Panc1 (cell line): ENCODE measurements around the gene EML5. TPM values are rescaled to one million over a fixed set of nuclear protein-coding genes. Genes with fewer than 3 reads are reported as not detected.

ENCODE experiments used
- ATAC-seq: fragments of 200-7000 bp; cut with Tn5 transposase; 2 replicates; pipeline ENCODE4 v1.9.1; 2020; ENCODE audit warnings: mild to moderate bottlenecking, moderate library complexity
- BruUV-seq: library from RNA; stranded (reverse); fragments of 400-500 nt; replicated peaks from 2 replicates; lab custom pipeline; 2021; lab: Mats Ljungman, UMichigan
- CTCF ChIA-PET: fragments of 300-600 bp; sonication (Branson Sonifier 250); formaldehyde crosslinking; loops from one replicate; lab custom pipeline; 2022; ENCODE audit warnings: antibody characterized with exemption; lab: Charles Lee
- POLR2A ChIA-PET: fragments of 300-600 bp; sonication (Branson Sonifier 250); formaldehyde crosslinking; loops from one replicate; lab custom pipeline; 2022; ENCODE audit warnings: antibody characterized with exemption; lab: Charles Lee
- DNase-seq: peaks from one replicate; pipeline ENCODE4 v3.0.0-alpha.2; 2010; ENCODE audit warnings: low read depth, low spot score
- H3K27ac ChIP-seq: 2 replicates; pipeline ENCODE4 v1.5.1; 2011; ENCODE audit warnings: mild to moderate bottlenecking, low read length, inconsistent platforms
- H3K27me3 ChIP-seq: fragments of 200-500 bp; sonication (Bioruptor generic); 2 replicates; pipeline ENCODE4 v1.6.0; 2014; ENCODE audit warnings: low read length, inconsistent platforms; ENCODE audit not compliant: control insufficient read depth, insufficient read depth
- H3K36me3 ChIP-seq: fragments of 200-500 bp; sonication (Bioruptor generic); 2 replicates; pipeline ENCODE4 v1.5.1; 2014; ENCODE audit warnings: inconsistent platforms, mild to moderate bottlenecking, low read length, moderate library complexity; ENCODE audit not compliant: control insufficient read depth, insufficient read depth
- H3K4me1 ChIP-seq: 2 replicates; pipeline ENCODE4 v1.5.1; 2011; ENCODE audit warnings: inconsistent platforms, mild to moderate bottlenecking, low read length, moderate library complexity; ENCODE audit not compliant: control insufficient read depth, insufficient read depth
- H3K4me3 ChIP-seq, 2 experiments: 2 replicates each; pipeline ENCODE4 v1.5.1; 2011 to 2012; ENCODE audit warnings: low read depth in 2 of 2, low read length in 2 of 2, mild to moderate bottlenecking in 2 of 2, inconsistent platforms in 1 of 2, moderate library complexity in 1 of 2
- H3K9me3 ChIP-seq: fragments of 200-500 bp; sonication (Bioruptor generic); 2 replicates; pipeline ENCODE4 v1.5.1; 2014; ENCODE audit warnings: low read depth, mild to moderate bottlenecking, inconsistent platforms, low read length, moderate library complexity; ENCODE audit not compliant: control insufficient read depth, insufficient read depth
- CTCF ChIP-seq: fragments of 450-650 bp; IDR thresholded peaks from 2 replicates; pipeline ENCODE4 v1.5.1; 2017; ENCODE audit warnings: mild to moderate bottlenecking
- POLR2AphosphoS5 ChIP-seq: IDR thresholded peaks from 2 replicates; pipeline ENCODE4 v1.6.1; 2012; ENCODE audit warnings: mild to moderate bottlenecking, low read depth, low read length, moderate library complexity
- REST ChIP-seq, 2 experiments: IDR thresholded peaks; 2 replicates each; pipeline ENCODE4 v1.6.1; 2011 to 2012; ENCODE audit warnings: low read depth in 2 of 2, control low read depth in 1 of 2, low read length in 1 of 2, mild to moderate bottlenecking in 1 of 2, moderate library complexity in 1 of 2; ENCODE audit not compliant: insufficient read depth in 1 of 2
- SIN3A ChIP-seq: IDR thresholded peaks from 2 replicates; pipeline ENCODE4 v1.6.1; 2012; ENCODE audit warnings: low read depth, mild to moderate bottlenecking, low read length, moderate library complexity, borderline replicate concordance; ENCODE audit not compliant: insufficient read depth
- TCF7L2 ChIP-seq: IDR thresholded peaks from 2 replicates; pipeline ENCODE4 v1.6.1; 2011; ENCODE audit warnings: mild to moderate bottlenecking, low read depth, low read length, inconsistent platforms
- in situ Hi-C: cut with HindIII; loops from 2 replicates; pipeline ENCODE4 v1.10.0; 2016; ENCODE audit warnings: low sequenced_read_pairs, low pct_unique_long_range_greater_than_20kb
- intact Hi-C: fragments of 100-400 bp; cut with micrococcal nuclease; formaldehyde crosslinking; loops from one replicate; pipeline ENCODE4 v1.10.0; 2022; ENCODE audit not compliant: unreplicated experiment
- total RNA-seq: library from RNA; stranded (reverse); gene quantifications from one replicate; pipeline ENCODE4 v1.2.1, GENCODE V29; 2021; ENCODE audit not compliant: unreplicated experiment

Gene EML5
- total RNA-seq, 1 experiment from 2014 or later, result 0.10 TPM

GRCh38 chr14:88733121-88733520, 59.6 kb downstream of the EML5 start:
- intact Hi-C loops, result no loop called here
- DNase-seq (no peak), ATAC-seq (no peak)
- in situ Hi-C loops, result no loop called here
- H3K4me1 ChIP-seq, result no peaks in the 10 kb centered on the region
- H3K9me3 ChIP-seq, result no peaks in the 10 kb centered on the region
- H3K4me3 ChIP-seq, result no peak overlapping the region
- ChIA-PET POLR2A (no interaction called here), CTCF (interaction anchor here (0.5 kb wide), 1 partner anchor 564 kb away, joined by 3 read pairs; no protein-coding TSS in a partner anchor)
- H3K36me3 ChIP-seq, result no peaks in the 10 kb centered on the region
- no peak for TF ChIP-seq CTCF
- TF ChIP-seq REST (IDR thresholded peaks at IDR 0.05; ENCODE audit: insufficient read depth in 1 of 2, low read depth in 2 of 2, low read length in 1 of 2), result no peak
- no peak for TF ChIP-seq SIN3A
- no peak for TF ChIP-seq POLR2AphosphoS5
- no peak for TF ChIP-seq TCF7L2
- no peak overlapping the region for H3K27ac ChIP-seq
- BruUV-seq, result no TSS peak
- no peaks in the 10 kb centered on the region for H3K27me3 ChIP-seq

- CTCF ChIA-PET, result no interaction called here
- no TSS peak for BruUV-seq
- H3K36me3 ChIP-seq, result no peaks in the 10 kb centered on the region
- intact Hi-C loops (no loop called here), in situ Hi-C loops (no loop called here)
- no peaks in the 10 kb centered on the region for H3K4me1 ChIP-seq
- POLR2A ChIA-PET, result no interaction called here
- TF ChIP-seq POLR2AphosphoS5 (no peak), CTCF (no peak; the same call in 1 of the 2 replicates), TCF7L2 (no peak), REST (IDR thresholded peaks at IDR 0.05; ENCODE audit: insufficient read depth in 1 of 2, low read depth in 2 of 2, low read length in 1 of 2) (no peak), SIN3A (no peak)
- no peaks in the 10 kb centered on the region for H3K9me3 ChIP-seq
- H3K4me3 ChIP-seq, result no peak overlapping the region
- no peak overlapping the region for H3K27ac ChIP-seq
- ATAC-seq, result no peak
- no peak for DNase-seq
- H3K27me3 ChIP-seq, result no peaks in the 10 kb centered on the region
Measured at GRCh38 chr14:88729159-88729558, 63.6 kb downstream of the EML5 start.
